ENCODE results near the gene SIX1. TPM values are rescaled to one million over a fixed set of nuclear protein-coding genes. Genes with fewer than 3 reads are reported as not detected.

The SIX1 gene
- total and polyA plus RNA-seq, 2 of the 13 experiments (the other 11 are each of a cell fraction or from before 2014, with no cell fraction given) = 1.7 to 6.5 TPM

GRCh38 chr14:60691383-60692113 is 42.3 kb upstream of the SIX1 start (continued):
- TF ChIP-seq HNF1A (IDR thresholded peaks at IDR 0.05; ENCODE audit: low read depth) (peak; percentile 97), HNF1A (CRISPR knock-in tag; IDR thresholded peaks at IDR 0.05; ENCODE audit: borderline replicate concordance) (peak; percentile 99), ESRRA (CRISPR knock-in tag; IDR thresholded peaks at IDR 0.05; ENCODE audit: low read depth) (0 out of 2 replicates have a peak, but pooled peaks have one; percentile 65), KLF16 (CRISPR knock-in tag; IDR thresholded peaks at IDR 0.05) (0 out of 4 replicates have a peak, but pooled peaks of 1 of the 2 experiments have one; percentile 40), RXRB (CRISPR knock-in tag; IDR thresholded peaks at IDR 0.05; ENCODE audit: borderline replicate concordance) (peak; percentile 67), NR2F6 (IDR thresholded peaks at IDR 0.05) (peak; percentile 94), NR2F6 (CRISPR knock-in tag; IDR thresholded peaks at IDR 0.05) (peak; percentile 94), MAX (IDR thresholded peaks at IDR 0.05) (peak; percentile 21; the same call in 1 of the 2 replicates), GLI4 (CRISPR knock-in tag; IDR thresholded peaks at IDR 0.05; ENCODE audit: borderline replicate concordance) (no peak), ZNF780A (CRISPR knock-in tag; IDR thresholded peaks at IDR 0.05) (no peak), IRF1 (CRISPR knock-in tag; IDR thresholded peaks at IDR 0.05; ENCODE audit: low read depth) (no peak), ZGPAT (CRISPR knock-in tag; IDR thresholded peaks at IDR 0.05) (0 out of 2 replicates have a peak, but pooled peaks have one; percentile 19), AHDC1 (CRISPR knock-in tag; IDR thresholded peaks at IDR 0.05; ENCODE audit: borderline replicate concordance) (0 out of 2 replicates have a peak, but pooled peaks have one; percentile 27), RCOR2 (CRISPR knock-in tag; IDR thresholded peaks at IDR 0.05) (0 out of 2 replicates have a peak, but pooled peaks have one; percentile 38), CREM (IDR thresholded peaks at IDR 0.05) (peak; percentile 48; the same call in 1 of the 2 replicates), CREM (CRISPR knock-in tag; IDR thresholded peaks at IDR 0.05) (no peak)
